Mesothelial cell of epicardium (in vitro differentiated cells): ENCODE results near the gene RANBP17. TPM values are rescaled to one million over a fixed set of nuclear protein-coding genes. Genes with fewer than 3 reads are reported as not detected.
"Not testable (repeated sequence)": the region's sequence is repeated elsewhere in the genome, so short reads cannot be mapped to it uniquely, and the experiment has no call there.

Source experiments
- DNase-seq, 2 experiments: peaks; one replicate each; pipeline ENCODE4 v3.0.0; 2021; ENCODE audit warnings: low spot score in 2 of 2; ENCODE audit not compliant: unreplicated experiment in 2 of 2
- H3K27ac Mint-ChIP-seq: 2 replicates; pipeline ENCODE4 v1.8.0; 2021; ENCODE audit warnings: mixed read lengths
- H3K27me3 Mint-ChIP-seq: 2 replicates; pipeline ENCODE4 v1.8.0; 2021; ENCODE audit warnings: low read depth, mixed read lengths
- H3K36me3 Mint-ChIP-seq: 2 replicates; pipeline ENCODE4 v1.8.0; 2021; ENCODE audit warnings: mixed read lengths
- H3K4me1 Mint-ChIP-seq: 2 replicates; pipeline ENCODE4 v1.8.0; 2021; ENCODE audit warnings: mixed read lengths
- H3K4me3 Mint-ChIP-seq: 2 replicates; pipeline ENCODE4 v1.8.0; 2021; ENCODE audit warnings: mild to moderate bottlenecking, moderate library complexity, mixed read lengths
- H3K9me3 Mint-ChIP-seq: 2 replicates; pipeline ENCODE4 v1.8.0; 2021; ENCODE audit warnings: mixed read lengths
- total RNA-seq: library from RNA; stranded (reverse); gene quantifications from 3 replicates; pipeline ENCODE4 v1.2.1, GENCODE V29; 2021
- TF ChIP-seq, protein P1 (sequence below): fragments of 200-600 bp; sonication (generic); IDR thresholded peaks from one replicate; pipeline ENCODE4 v1.5.0; 2021; ENCODE audit warnings: antibody characterized with exemption; ENCODE audit not compliant: unreplicated experiment

The RANBP17 gene
- total RNA-seq, 1 donor from 2014 or later = 60.8 TPM

GRCh38 chr5:170896779-170897178 is 35.0 kb downstream of the RANBP17 start:
- H3K9me3 Mint-ChIP-seq = peaks cover 37% of the 10 kb centered on the region
- DNase-seq = no peak
- no peaks in the 10 kb centered on the region for H3K4me1 Mint-ChIP-seq
- no peaks in the 10 kb centered on the region for H3K27me3 Mint-ChIP-seq
- no peak overlapping the region for H3K27ac Mint-ChIP-seq
- no peak overlapping the region for H3K4me3 Mint-ChIP-seq
- TF ChIP-seq, protein P1, sequence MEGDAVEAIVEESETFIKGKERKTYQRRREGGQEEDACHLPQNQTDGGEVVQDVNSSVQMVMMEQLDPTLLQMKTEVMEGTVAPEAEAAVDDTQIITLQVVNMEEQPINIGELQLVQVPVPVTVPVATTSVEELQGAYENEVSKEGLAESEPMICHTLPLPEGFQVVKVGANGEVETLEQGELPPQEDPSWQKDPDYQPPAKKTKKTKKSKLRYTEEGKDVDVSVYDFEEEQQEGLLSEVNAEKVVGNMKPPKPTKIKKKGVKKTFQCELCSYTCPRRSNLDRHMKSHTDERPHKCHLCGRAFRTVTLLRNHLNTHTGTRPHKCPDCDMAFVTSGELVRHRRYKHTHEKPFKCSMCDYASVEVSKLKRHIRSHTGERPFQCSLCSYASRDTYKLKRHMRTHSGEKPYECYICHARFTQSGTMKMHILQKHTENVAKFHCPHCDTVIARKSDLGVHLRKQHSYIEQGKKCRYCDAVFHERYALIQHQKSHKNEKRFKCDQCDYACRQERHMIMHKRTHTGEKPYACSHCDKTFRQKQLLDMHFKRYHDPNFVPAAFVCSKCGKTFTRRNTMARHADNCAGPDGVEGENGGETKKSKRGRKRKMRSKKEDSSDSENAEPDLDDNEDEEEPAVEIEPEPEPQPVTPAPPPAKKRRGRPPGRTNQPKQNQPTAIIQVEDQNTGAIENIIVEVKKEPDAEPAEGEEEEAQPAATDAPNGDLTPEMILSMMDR = peak; percentile 23
- peaks cover 51% of the 10 kb centered on the region for H3K36me3 Mint-ChIP-seq

DNA sequence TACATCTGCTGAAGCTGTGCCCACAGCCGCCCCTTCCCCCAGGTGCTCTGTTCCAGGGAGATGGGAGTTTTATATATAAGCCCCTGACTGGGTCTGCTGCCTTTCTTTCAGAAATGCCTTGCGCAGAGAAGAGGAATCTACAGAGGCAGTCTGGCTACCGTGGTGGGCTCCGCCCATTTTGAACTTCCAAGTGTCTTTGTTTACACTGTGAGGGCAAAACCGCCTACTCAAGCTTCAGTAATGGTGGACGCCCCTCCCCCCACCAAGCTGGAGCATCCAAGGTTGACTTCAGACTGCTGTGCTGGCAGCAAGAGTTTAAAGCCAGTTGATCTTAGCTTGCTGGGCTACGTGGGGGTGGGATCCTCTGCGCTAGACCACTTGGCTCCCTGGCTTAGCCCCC is 41.3 kb downstream of the RANBP17 start:
- DNase-seq = no peak
- H3K36me3 Mint-ChIP-seq = peaks cover 59% of the 10 kb centered on the region
- H3K4me3 Mint-ChIP-seq = no peak overlapping the region

GRCh38 chr5:170907758-170908157 is 45.9 kb downstream of the RANBP17 start:
- Mint-ChIP-seq H3K36me3 (peaks cover 34% of the 10 kb centered on the region), H3K4me1 (peaks cover 3% of the 10 kb centered on the region), H3K27ac (no peak overlapping the region), H3K27me3 (no peaks in the 10 kb centered on the region), H3K4me3 (no peak overlapping the region), H3K9me3 (no peaks in the 10 kb centered on the region)
- TF ChIP-seq, protein P1 = no peak
- no peak for DNase-seq

More for the DNA sequence above, 41.3 kb downstream of the RANBP17 start:
- Mint-ChIP-seq H3K27ac (no peak overlapping the region), H3K4me1 (peaks cover 3% of the 10 kb centered on the region), H3K27me3 (no peaks in the 10 kb centered on the region), H3K9me3 (peaks cover 40% of the 10 kb centered on the region)
- TF ChIP-seq, protein P1 = no peak

DNA sequence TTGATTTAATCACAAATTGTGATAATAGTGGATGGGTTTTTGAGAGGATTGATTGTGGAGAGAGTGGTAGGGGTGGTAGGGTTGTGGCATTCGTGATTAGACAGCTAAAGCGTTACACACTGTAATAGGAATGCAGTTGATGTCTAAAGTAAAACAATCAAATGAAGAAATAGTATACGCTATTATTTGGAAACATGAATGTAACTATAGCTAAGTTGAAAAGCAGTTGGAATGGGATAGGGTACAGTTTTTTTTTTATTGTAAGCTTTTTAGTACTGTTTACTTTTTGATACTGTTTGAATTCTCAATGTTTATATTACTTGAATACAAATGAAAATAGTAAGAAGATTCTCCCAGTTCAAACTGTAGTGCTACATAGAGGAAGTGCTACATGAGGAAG is 51.8 kb downstream of the RANBP17 start:
- Mint-ChIP-seq H3K27ac (no peak overlapping the region), H3K27me3 (no peaks in the 10 kb centered on the region), H3K9me3 (no peaks in the 10 kb centered on the region), H3K36me3 (peaks cover 18% of the 10 kb centered on the region), H3K4me3 (no peak overlapping the region), H3K4me1 (no peaks in the 10 kb centered on the region)
- TF ChIP-seq, protein P1 = no peak
- no peak for DNase-seq

DNA sequence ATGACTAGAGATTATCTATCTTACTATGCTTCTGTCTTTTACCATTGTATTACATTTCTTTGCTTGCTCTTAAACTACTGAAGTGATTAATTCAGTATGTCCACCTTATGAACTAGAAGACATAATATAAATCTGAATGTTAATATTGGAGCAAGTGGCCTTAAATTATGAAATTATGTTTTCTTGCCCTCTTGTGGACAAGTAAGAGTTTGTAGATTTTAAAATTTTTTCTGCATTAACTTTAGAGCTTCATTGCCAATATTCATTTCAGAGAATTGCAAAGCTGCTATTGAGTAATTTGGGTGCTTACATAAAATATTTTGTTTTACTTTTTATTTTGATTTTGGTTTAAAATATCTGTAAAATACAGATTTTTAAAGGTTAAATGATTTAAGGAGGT is 55.3 kb downstream of the RANBP17 start:
- no peaks in the 10 kb centered on the region for H3K27me3 Mint-ChIP-seq
- TF ChIP-seq, protein P1 = peak; percentile 59
- no peak overlapping the region for H3K27ac Mint-ChIP-seq
- H3K9me3 Mint-ChIP-seq = peaks cover 7% of the 10 kb centered on the region
- no peak for DNase-seq
- no peak overlapping the region for H3K4me3 Mint-ChIP-seq
- H3K36me3 Mint-ChIP-seq = peaks cover 22% of the 10 kb centered on the region
- H3K4me1 Mint-ChIP-seq = peaks cover 3% of the 10 kb centered on the region

GRCh38 chr5:170920196-170920595 is 58.4 kb downstream of the RANBP17 start:
- Mint-ChIP-seq H3K9me3 (peaks cover 7% of the 10 kb centered on the region), H3K36me3 (peaks cover 26% of the 10 kb centered on the region), H3K27me3 (no peaks in the 10 kb centered on the region), H3K27ac (no peak overlapping the region), H3K4me3 (no peak overlapping the region), H3K4me1 (peaks cover 11% of the 10 kb centered on the region)
- DNase-seq = no peak
- TF ChIP-seq, protein P1 = no peak

- H3K4me1 Mint-ChIP-seq = peaks cover 11% of the 10 kb centered on the region
- H3K27me3 Mint-ChIP-seq, DNase-seq, H3K9me3 Mint-ChIP-seq, H3K4me3 Mint-ChIP-seq: not testable (repeated sequence)
- peak overlapping the region; percentile 6 for H3K27ac Mint-ChIP-seq
- peaks cover 31% of the 10 kb centered on the region for H3K36me3 Mint-ChIP-seq
These were observed 60.5 kb downstream of the RANBP17 start for GRCh38 chr5:170922331-170922730.
